ENCODE data around the gene OR52B2.

- no peak for TF ChIP-seq CTCF (IDR thresholded peaks at IDR 0.05 in 4 of 5, conservative IDR thresholded peaks at IDR 0.05 in 1 of 5)
- no peak for TF ChIP-seq POLR2A (IDR thresholded peaks at IDR 0.05)
These were observed 26.3 kb upstream of the OR52B2 start for GRCh38 chr11:6196396-6196795.
